HEK293 (cell line): ENCODE measurements around the gene MTHFSD.

ENCODE experiments used
- PRDM10 ChIP-seq: fragments of 450-650 bp; formaldehyde crosslinking; IDR thresholded peaks from 2 replicates; pipeline ENCODE4 v1.5.1; 2016; ENCODE audit warnings: missing biosample characterization, missing genetic modification characterization
- ZNF133 ChIP-seq: fragments of 450-650 bp; formaldehyde crosslinking; IDR thresholded peaks from 2 replicates; pipeline ENCODE4 v1.5.1; 2016; ENCODE audit warnings: missing biosample characterization, missing genetic modification characterization
- ZNF146 ChIP-seq: fragments of 450-650 bp; formaldehyde crosslinking; IDR thresholded peaks from 2 replicates; pipeline ENCODE4 v1.5.1; 2016; ENCODE audit warnings: missing biosample characterization, missing genetic modification characterization
- ZNF202 ChIP-seq: fragments of 450-650 bp; formaldehyde crosslinking; IDR thresholded peaks from 2 replicates; pipeline ENCODE4 v1.5.1; 2016; ENCODE audit warnings: missing biosample characterization, missing genetic modification characterization, borderline replicate concordance
- TF ChIP-seq, protein P1 (sequence below): fragments of 450-650 bp; formaldehyde crosslinking; IDR thresholded peaks from 2 replicates; pipeline ENCODE4 v1.5.1; 2016; ENCODE audit warnings: missing biosample characterization, missing genetic modification characterization
- TF ChIP-seq, protein P2 (sequence below): fragments of 450-650 bp; formaldehyde crosslinking; IDR thresholded peaks from 2 replicates; pipeline ENCODE4 v1.5.1; 2016; ENCODE audit warnings: missing biosample characterization, missing genetic modification characterization

DNA sequence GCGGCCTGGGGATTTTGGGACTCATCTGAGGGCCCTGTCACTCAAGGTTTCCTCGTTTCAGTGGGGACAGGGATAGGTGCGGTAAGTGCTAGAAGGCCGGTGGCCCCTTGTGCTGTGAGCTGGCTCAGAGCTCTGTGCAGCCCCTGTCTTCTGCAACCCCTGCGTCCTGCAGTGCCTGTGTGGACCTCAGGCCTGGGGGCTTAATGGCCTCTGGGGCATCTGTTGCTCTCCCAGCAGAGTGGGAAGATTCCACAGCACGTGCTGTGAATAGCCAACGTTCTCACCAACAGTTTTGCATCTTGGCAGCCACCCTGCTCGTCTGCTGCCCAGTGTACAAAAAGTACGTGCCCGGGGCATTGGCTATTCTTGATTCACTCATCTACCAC, 16.5 kb upstream of the MTHFSD start:
- TF ChIP-seq, protein P1, sequence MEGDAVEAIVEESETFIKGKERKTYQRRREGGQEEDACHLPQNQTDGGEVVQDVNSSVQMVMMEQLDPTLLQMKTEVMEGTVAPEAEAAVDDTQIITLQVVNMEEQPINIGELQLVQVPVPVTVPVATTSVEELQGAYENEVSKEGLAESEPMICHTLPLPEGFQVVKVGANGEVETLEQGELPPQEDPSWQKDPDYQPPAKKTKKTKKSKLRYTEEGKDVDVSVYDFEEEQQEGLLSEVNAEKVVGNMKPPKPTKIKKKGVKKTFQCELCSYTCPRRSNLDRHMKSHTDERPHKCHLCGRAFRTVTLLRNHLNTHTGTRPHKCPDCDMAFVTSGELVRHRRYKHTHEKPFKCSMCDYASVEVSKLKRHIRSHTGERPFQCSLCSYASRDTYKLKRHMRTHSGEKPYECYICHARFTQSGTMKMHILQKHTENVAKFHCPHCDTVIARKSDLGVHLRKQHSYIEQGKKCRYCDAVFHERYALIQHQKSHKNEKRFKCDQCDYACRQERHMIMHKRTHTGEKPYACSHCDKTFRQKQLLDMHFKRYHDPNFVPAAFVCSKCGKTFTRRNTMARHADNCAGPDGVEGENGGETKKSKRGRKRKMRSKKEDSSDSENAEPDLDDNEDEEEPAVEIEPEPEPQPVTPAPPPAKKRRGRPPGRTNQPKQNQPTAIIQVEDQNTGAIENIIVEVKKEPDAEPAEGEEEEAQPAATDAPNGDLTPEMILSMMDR (tag by site-specific recombination): no peak
- TF ChIP-seq PRDM10 (tag by site-specific recombination) (no peak), ZNF133 (tag by site-specific recombination) (no peak), ZNF146 (tag by site-specific recombination) (no peak), ZNF202 (tag by site-specific recombination) (no peak)
- TF ChIP-seq, protein P2, sequence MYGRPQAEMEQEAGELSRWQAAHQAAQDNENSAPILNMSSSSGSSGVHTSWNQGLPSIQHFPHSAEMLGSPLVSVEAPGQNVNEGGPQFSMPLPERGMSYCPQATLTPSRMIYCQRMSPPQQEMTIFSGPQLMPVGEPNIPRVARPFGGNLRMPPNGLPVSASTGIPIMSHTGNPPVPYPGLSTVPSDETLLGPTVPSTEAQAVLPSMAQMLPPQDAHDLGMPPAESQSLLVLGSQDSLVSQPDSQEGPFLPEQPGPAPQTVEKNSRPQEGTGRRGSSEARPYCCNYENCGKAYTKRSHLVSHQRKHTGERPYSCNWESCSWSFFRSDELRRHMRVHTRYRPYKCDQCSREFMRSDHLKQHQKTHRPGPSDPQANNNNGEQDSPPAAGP (tag by site-specific recombination): no peak
